HepG2 (cell line): ENCODE data around the gene MLC1.

Experiments used
- CTCF ChIP-seq: sonication (generic); formaldehyde crosslinking; IDR thresholded peaks from 2 replicates; pipeline ENCODE4 v1.5.0; 2020; ENCODE audit warnings: mild to moderate bottlenecking, missing genetic modification reagents, moderate library complexity
- E2F5 ChIP-seq: sonication (generic); formaldehyde crosslinking; conservative IDR thresholded peaks from 2 replicates; pipeline ENCODE4 v1.4.0; 2020; ENCODE audit warnings: missing genetic modification reagents
- EP300 ChIP-seq, 3 experiments: sonication (generic) in 1 of 3; formaldehyde crosslinking in 1 of 3; IDR thresholded peaks; 2 replicates each; pipeline versions ENCODE4 v1.5.1 to v1.6.1; 2011 to 2020; ENCODE audit warnings: low read depth in 2 of 3, low read length in 2 of 3, borderline replicate concordance in 1 of 3, improper control_type of control experiment in 1 of 3, mild to moderate bottlenecking in 1 of 3, missing genetic modification reagents in 1 of 3, moderate library complexity in 1 of 3
- NBN ChIP-seq: fragments of 450-650 bp; conservative IDR thresholded peaks from 2 replicates; pipeline ENCODE4 v1.6.1; 2017
- POLR2AphosphoS2 ChIP-seq: IDR thresholded peaks from 2 replicates; pipeline ENCODE4 v1.6.1; 2011; ENCODE audit warnings: low read depth, low read length, improper control_type of control experiment
- SMC3 ChIP-seq: IDR thresholded peaks from 2 replicates; pipeline ENCODE4 v1.6.1; 2011; ENCODE audit warnings: low read length, improper control_type of control experiment
- TCF7 ChIP-seq: sonication (generic); IDR thresholded peaks from 2 replicates; pipeline ENCODE4 v1.6.1; 2016; ENCODE audit warnings: antibody characterized with exemption, low read depth
- ZNF121 ChIP-seq: sonication (generic); formaldehyde crosslinking; IDR thresholded peaks from 2 replicates; pipeline ENCODE4 v1.5.0; 2020; ENCODE audit warnings: mild to moderate bottlenecking, missing genetic modification reagents

GRCh38 chr22:50040717-50041116, 44.5 kb downstream of the MLC1 start:
- TF ChIP-seq E2F5 (CRISPR knock-in tag): no peak
- TF ChIP-seq EP300 (IDR thresholded peaks at IDR 0.05; ENCODE audit: low read depth in 2 of 2, low read length in 2 of 2): no peak
- TF ChIP-seq EP300 (CRISPR knock-in tag; IDR thresholded peaks at IDR 0.05; ENCODE audit: borderline replicate concordance): no peak
- TF ChIP-seq SMC3: no peak
- TF ChIP-seq NBN: no peak
- TF ChIP-seq POLR2AphosphoS2: no peak
- TF ChIP-seq CTCF (CRISPR knock-in tag): no peak
- no peak for TF ChIP-seq TCF7
- no peak for TF ChIP-seq ZNF121 (CRISPR knock-in tag)
